ENCODE measurements around the gene NCBP1. TPM values are rescaled to one million over a fixed set of nuclear protein-coding genes. Genes with fewer than 3 reads are reported as not detected.

Gene NCBP1
- polyA plus RNA-seq, 2 of the 4 experiments (the other 2 are of a cell fraction): 31.8 to 48.2 TPM

DNA sequence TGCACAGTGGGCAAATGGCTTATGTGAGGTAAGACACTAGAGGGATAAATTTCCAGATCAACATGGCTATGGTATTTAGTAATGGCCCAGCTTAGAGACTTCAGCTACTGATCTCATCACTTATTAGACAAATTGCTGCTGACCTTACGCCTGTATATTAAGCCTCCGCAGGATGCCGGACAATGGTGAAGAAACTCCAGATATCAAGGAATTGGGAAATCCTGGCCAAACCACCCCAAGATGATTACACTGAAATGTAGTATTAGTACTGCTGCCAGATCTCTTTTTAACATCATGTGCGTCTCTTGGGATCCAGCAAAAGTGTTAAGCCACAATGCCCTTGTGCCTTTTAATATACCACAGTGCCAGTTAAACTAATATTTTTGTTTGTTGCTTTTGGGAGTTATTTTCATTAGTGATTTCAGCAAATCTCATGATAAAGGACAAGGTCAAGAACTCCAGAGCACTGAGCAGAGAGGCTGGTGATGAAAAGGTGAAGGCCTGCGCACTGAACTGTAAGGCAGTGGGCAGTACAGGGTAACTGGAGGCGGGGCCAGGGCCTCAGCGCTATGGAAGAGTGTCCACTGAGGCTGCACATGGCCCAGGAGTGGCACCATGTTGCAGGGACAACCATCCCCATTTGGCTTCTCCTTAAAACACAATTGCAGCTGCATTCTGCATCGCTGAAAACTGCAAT lies 32.9 kb upstream of the NCBP1 start:
- CTCF ChIA-PET: interaction anchor here (2.2 to 13.8 kb wide), 4 partner anchors 11 to 187 kb away, joined by 10 to 340 read pairs (median 38); partner anchors contain the start of gene TDRD7
- no peak overlapping the region for H3K4me2 ChIP-seq
- 93% methylated on average over 8 of the region's 8 CpGs for WGBS (ENCODE audit: missing lambda C conversion rate)
- H3K4me3 ChIP-seq: no peak overlapping the region
- no peak for TF ChIP-seq CBX2 (IDR thresholded peaks at IDR 0.05; ENCODE audit: borderline replicate concordance, low read depth)
- TF ChIP-seq, protein P1, sequence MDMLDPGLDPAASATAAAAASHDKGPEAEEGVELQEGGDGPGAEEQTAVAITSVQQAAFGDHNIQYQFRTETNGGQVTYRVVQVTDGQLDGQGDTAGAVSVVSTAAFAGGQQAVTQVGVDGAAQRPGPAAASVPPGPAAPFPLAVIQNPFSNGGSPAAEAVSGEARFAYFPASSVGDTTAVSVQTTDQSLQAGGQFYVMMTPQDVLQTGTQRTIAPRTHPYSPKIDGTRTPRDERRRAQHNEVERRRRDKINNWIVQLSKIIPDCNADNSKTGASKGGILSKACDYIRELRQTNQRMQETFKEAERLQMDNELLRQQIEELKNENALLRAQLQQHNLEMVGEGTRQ (IDR thresholded peaks at IDR 0.05): no peak
- TF ChIP-seq KDM5A (IDR thresholded peaks at IDR 0.05): no peak
- TF ChIP-seq HEYL (CRISPR knock-in tag; IDR thresholded peaks at IDR 0.05): no peak
- no peak for TF ChIP-seq GATA3 (IDR thresholded peaks at IDR 0.05; ENCODE audit: borderline replicate concordance)
- TF ChIP-seq, protein P2, sequence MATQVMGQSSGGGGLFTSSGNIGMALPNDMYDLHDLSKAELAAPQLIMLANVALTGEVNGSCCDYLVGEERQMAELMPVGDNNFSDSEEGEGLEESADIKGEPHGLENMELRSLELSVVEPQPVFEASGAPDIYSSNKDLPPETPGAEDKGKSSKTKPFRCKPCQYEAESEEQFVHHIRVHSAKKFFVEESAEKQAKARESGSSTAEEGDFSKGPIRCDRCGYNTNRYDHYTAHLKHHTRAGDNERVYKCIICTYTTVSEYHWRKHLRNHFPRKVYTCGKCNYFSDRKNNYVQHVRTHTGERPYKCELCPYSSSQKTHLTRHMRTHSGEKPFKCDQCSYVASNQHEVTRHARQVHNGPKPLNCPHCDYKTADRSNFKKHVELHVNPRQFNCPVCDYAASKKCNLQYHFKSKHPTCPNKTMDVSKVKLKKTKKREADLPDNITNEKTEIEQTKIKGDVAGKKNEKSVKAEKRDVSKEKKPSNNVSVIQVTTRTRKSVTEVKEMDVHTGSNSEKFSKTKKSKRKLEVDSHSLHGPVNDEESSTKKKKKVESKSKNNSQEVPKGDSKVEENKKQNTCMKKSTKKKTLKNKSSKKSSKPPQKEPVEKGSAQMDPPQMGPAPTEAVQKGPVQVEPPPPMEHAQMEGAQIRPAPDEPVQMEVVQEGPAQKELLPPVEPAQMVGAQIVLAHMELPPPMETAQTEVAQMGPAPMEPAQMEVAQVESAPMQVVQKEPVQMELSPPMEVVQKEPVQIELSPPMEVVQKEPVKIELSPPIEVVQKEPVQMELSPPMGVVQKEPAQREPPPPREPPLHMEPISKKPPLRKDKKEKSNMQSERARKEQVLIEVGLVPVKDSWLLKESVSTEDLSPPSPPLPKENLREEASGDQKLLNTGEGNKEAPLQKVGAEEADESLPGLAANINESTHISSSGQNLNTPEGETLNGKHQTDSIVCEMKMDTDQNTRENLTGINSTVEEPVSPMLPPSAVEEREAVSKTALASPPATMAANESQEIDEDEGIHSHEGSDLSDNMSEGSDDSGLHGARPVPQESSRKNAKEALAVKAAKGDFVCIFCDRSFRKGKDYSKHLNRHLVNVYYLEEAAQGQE (IDR thresholded peaks at IDR 0.05): no peak
- no peak for TF ChIP-seq BHLHE40 (IDR thresholded peaks at IDR 0.05; ENCODE audit: low read depth, low read length)
- TF ChIP-seq JUNB (IDR thresholded peaks at IDR 0.05): no peak
- FAIRE-seq (no peak), DNase-seq (ENCODE audit: low read depth in 1 of 2, low spot score in 1 of 2) (no peak), ATAC-seq (no peak)
- no peak overlapping the region for H3K27ac ChIP-seq
- no peaks in the 10 kb centered on the region for H3K9me3 ChIP-seq
- no peaks in the 10 kb centered on the region for H3K4me1 ChIP-seq
- POLR2A ChIA-PET: no interaction called here

DNA sequence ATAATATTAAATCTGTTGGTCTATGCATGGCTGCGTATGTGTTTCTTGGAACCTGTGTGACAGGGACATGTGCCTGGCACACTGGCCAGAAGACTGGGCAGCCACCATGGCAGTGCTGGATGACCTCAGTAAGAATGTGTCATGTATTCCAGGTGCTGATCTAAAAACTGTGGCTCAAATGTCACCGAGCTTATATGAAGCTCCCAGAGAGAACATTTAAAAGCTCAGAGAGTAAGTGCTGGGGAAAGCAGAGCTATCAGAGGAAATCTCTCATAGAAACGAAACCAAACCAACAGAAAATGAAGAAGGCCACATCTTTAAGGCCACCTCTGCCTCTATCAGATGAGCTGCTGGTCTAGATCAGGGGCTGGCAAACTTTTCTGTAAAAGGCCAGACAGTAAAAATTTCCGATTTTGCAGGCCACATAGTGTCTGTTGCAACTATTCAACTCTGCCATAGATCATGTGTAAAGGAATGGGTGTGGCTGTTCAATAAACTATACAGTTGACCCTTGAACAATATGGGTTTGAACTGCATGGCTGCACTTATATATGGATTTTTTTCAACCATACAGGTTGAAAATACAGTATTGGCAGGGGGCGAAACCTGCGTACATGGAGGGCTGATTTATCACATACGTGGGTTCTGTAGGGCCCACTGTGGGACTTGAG lies 32.3 kb upstream of the NCBP1 start:
- Histone ChIP-seq H3K9me3 (no peaks in the 10 kb centered on the region), H3K27ac (no peak overlapping the region), H3K4me3 (no peak overlapping the region), H3K4me2 (no peak overlapping the region), H3K4me1 (no peaks in the 10 kb centered on the region)
- DNase-seq (ENCODE audit: low read depth in 1 of 2, low spot score in 1 of 2) (no peak), FAIRE-seq (no peak), ATAC-seq (no peak)
- POLR2A ChIA-PET: no interaction called here
- CTCF ChIA-PET: interaction anchor here (1.9 to 13.8 kb wide), 4 partner anchors 10 to 131 kb away, joined by 4 to 340 read pairs (median 24); no protein-coding TSS in a partner anchor
- TF ChIP-seq, protein P2 (IDR thresholded peaks at IDR 0.05): no peak
- TF ChIP-seq KDM1A (IDR thresholded peaks at IDR 0.05; ENCODE audit: low read depth) (no peak), CEBPB (IDR thresholded peaks at IDR 0.05) (no peak), CHD4 (IDR thresholded peaks at IDR 0.05; ENCODE audit: borderline replicate concordance) (no peak), ZNF302 (CRISPR knock-in tag; IDR thresholded peaks at IDR 0.05) (no peak), EHF (CRISPR knock-in tag; IDR thresholded peaks at IDR 0.05) (no peak)
- TF ChIP-seq, protein P3, sequence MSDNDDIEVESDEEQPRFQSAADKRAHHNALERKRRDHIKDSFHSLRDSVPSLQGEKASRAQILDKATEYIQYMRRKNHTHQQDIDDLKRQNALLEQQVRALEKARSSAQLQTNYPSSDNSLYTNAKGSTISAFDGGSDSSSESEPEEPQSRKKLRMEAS (IDR thresholded peaks at IDR 0.05): no peak
- WGBS (ENCODE audit: missing lambda C conversion rate): 86% methylated on average over 7 of the region's 7 CpGs

All from A549 (cell line).